Measurements from ENCODE around the gene PTPRD. TPM values are rescaled to one million over a fixed set of nuclear protein-coding genes. Genes with fewer than 3 reads are reported as not detected.

The PTPRD gene
- total RNA-seq, 4 donors from 2014 or later: 19.6 to 78.9 (median 45.6) TPM

DNA sequence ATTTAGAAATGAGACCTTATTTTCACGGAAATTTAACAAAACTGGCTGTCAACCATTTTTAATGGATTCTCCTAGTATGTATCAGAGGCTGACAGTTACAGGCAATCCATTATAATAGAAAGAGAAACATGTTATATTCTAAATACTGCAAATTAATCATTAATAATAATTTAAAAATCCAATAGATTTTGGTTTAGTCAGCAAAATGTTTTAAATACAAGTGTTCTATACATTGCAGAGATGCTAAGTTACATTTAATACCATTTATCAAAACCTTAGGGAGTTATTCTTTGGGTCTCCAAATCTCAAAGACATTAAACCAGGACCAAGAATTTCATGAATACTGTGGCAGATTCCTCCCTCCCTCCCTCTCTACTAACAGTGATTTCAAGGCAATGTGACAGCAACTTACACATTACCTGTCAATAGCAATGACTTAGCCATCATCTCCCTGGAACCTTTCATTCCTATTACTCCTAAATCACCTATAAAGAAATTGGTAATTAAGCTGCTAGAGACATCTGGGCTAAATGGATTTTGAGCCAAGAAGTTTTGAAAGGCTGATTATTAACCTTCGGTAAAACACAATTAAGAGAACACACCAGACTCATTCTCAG is 2044.7 kb downstream of the PTPRD start:
- Histone ChIP-seq H3K27me3 (no peaks in the 10 kb centered on the region), H3K27ac (no peak overlapping the region), H3K9me3 (no peaks in the 10 kb centered on the region), H3K36me3 (no peaks in the 10 kb centered on the region), H3K4me3 (replicated peaks in 1 of 3) (no peak overlapping the region), H3K4me1 (no peaks in the 10 kb centered on the region)
- 91% methylated on average over 2 of the region's 2 CpGs for WGBS, 2 donors
- TF ChIP-seq, protein P1, sequence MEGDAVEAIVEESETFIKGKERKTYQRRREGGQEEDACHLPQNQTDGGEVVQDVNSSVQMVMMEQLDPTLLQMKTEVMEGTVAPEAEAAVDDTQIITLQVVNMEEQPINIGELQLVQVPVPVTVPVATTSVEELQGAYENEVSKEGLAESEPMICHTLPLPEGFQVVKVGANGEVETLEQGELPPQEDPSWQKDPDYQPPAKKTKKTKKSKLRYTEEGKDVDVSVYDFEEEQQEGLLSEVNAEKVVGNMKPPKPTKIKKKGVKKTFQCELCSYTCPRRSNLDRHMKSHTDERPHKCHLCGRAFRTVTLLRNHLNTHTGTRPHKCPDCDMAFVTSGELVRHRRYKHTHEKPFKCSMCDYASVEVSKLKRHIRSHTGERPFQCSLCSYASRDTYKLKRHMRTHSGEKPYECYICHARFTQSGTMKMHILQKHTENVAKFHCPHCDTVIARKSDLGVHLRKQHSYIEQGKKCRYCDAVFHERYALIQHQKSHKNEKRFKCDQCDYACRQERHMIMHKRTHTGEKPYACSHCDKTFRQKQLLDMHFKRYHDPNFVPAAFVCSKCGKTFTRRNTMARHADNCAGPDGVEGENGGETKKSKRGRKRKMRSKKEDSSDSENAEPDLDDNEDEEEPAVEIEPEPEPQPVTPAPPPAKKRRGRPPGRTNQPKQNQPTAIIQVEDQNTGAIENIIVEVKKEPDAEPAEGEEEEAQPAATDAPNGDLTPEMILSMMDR (IDR thresholded peaks at IDR 0.05): no peak
- no peak for TF ChIP-seq POLR2A (IDR thresholded peaks at IDR 0.05)
- no peak for DNase-seq
- intact Hi-C loops (cut with DNase I): no loop called here

DNA sequence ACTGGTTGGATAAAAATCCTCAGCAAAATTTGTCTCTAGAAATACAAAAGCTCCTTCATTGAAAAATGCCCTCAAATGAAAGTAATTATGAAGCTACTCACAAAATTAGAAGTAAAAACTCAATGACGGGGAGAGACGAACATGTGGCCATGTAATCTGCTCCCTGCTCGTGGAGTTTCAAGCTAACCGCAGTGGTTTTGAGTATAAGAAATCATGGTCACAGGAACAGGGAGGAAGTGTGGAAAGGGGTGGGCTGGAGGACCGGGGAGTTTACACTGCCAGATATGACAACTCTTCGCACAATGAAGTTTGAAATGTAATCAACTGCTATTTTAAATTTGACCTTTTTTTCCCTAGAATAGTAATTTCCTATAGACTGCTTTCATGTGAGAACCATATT is 2047.8 kb downstream of the PTPRD start:
- Histone ChIP-seq H3K4me1 (no peaks in the 10 kb centered on the region), H3K36me3 (no peaks in the 10 kb centered on the region), H3K9me3 (no peaks in the 10 kb centered on the region), H3K27ac (no peak overlapping the region), H3K4me3 (replicated peaks in 1 of 3) (no peak overlapping the region), H3K27me3 (no peaks in the 10 kb centered on the region)
- no peak for TF ChIP-seq POLR2A (IDR thresholded peaks at IDR 0.05)
- TF ChIP-seq, protein P1 (IDR thresholded peaks at IDR 0.05): no peak
- 79 to 84% methylated on average over 6 of the region's 6 CpGs for WGBS, 2 donors
- DNase-seq: no peak
- intact Hi-C loops (cut with DNase I): no loop called here

DNA sequence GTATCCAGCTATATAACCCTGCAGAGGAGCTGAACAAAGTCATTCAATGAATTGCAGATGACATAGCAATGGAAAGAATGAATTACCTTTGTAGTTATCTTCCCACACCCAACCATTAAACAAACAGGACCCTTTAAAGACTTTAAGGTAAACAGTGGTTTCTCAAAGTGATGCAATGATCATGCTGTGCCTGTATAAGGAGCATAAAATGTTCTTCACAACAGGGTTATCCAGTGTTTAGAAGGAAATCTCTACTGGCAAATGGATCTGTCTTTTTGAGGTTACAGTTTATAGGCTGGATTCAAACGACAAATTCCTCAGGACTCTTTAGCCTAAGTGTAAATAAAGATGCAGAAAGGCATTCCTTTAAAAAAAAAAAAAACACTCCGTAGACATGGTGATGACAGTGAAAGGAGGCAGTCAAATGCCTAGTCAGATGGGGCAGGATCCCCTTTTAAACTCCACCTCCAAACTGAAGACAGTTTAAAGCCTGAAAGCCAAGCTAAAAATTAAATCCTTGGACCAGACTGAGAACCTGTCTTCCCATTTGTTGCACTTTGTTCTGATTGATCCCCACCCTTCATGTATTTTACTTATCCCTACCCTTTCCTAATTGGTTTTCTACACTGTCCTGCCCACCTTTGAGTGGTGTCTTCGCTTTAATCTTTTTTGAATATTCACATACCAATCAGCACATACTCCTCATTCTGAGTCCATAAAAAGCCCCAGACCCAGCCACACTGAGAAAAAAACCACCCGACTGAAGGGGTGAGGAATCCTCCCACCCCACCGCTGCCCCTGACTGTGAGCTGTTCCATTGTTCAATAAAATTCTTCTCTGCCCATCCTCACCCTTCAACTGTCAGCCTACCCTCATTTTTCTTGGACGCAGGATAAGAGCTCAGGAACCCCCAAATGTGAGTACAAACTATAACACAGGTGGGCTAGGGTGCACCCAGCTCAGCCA is 2052.0 kb downstream of the PTPRD start:
- intact Hi-C loops (cut with DNase I): no loop called here
- no peaks in the 10 kb centered on the region for H3K4me1 ChIP-seq
- DNase-seq: no peak
- no peaks in the 10 kb centered on the region for H3K27me3 ChIP-seq
- TF ChIP-seq, protein P1 (IDR thresholded peaks at IDR 0.05): no peak
- no peak for TF ChIP-seq POLR2A (IDR thresholded peaks at IDR 0.05)
- H3K4me3 ChIP-seq (replicated peaks in 1 of 3): no peak overlapping the region
- WGBS, 2 donors: 61 to 65% methylated on average over 6 of the region's 6 CpGs
- no peak overlapping the region for H3K27ac ChIP-seq
- H3K36me3 ChIP-seq: no peaks in the 10 kb centered on the region
- no peaks in the 10 kb centered on the region for H3K9me3 ChIP-seq

DNA sequence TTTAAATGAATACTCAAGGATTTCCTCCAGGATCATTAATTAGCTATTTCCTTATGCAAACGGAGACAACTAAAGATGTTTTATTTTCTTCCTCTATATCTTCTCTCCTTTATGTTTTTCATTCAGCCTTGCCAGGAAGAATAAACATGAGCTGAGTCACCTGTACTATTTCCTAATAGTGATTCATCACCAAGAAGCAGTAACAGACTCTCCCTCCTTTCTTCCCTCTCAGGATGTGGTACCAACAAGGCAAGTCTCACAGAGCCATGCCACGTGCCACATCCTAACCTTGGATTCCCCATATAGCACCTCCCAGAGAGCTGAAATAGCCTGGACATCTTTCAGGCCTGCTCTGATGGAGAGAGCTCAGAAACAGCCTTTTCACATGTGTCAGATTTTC is 2054.6 kb downstream of the PTPRD start:
- 78 to 83% methylated on average over 2 of the region's 2 CpGs for WGBS, 2 donors
- intact Hi-C loops (cut with DNase I): no loop called here
- no peaks in the 10 kb centered on the region for H3K27me3 ChIP-seq

More for the DNA sequence above, 2054.6 kb downstream of the PTPRD start:
- H3K9me3 ChIP-seq: no peaks in the 10 kb centered on the region
- H3K4me3 ChIP-seq (replicated peaks in 1 of 3): no peak overlapping the region
- no peak overlapping the region for H3K27ac ChIP-seq
- no peak for DNase-seq
- H3K4me1 ChIP-seq: no peaks in the 10 kb centered on the region
- no peaks in the 10 kb centered on the region for H3K36me3 ChIP-seq
- TF ChIP-seq POLR2A (IDR thresholded peaks at IDR 0.05): no peak
- TF ChIP-seq, protein P1 (IDR thresholded peaks at IDR 0.05): no peak

Data from thyroid gland (tissue), 4 donors.